HL-60 (cell line): ENCODE measurements around the gene SUMO2.
"Not testable (repeated sequence)": the region's sequence is repeated elsewhere in the genome, so short reads cannot be mapped to it uniquely, and the experiment has no call there.

Experiments
- CTCF ChIP-seq: IDR thresholded peaks from one replicate; pipeline ENCODE4 v1.5.1; 2011; ENCODE audit warnings: low read length, control low read depth, inconsistent platforms; ENCODE audit not compliant: insufficient read depth
- POLR2AphosphoS5 ChIP-seq: IDR thresholded peaks from 2 replicates; pipeline ENCODE4 v1.6.1; 2012; ENCODE audit warnings: low read depth
- SPI1 ChIP-seq: IDR thresholded peaks from 2 replicates; pipeline ENCODE4 v1.6.1; 2012; ENCODE audit warnings: low read depth, mild to moderate bottlenecking, borderline replicate concordance

GRCh38 chr17:75158480-75158879 is 24.3 kb downstream of the SUMO2 start:
- TF ChIP-seq CTCF, POLR2AphosphoS5, SPI1: not testable (repeated sequence)
